Medulla oblongata (tissue), 1 donor: ENCODE measurements around the gene CD2BP2.
A peak's percentile ranks its signal among the peaks of the same experiment; 100 is the strongest.

Source experiments
- DNase-seq: peaks from one replicate; pipeline ENCODE4 v3.0.0-alpha.2; 2015; ENCODE audit errors: extremely low spot score

CD2BP2 gene

GRCh38 chr16:30378236-30379157, 23.4 kb upstream of the CD2BP2 start:
- peak; percentile 99 for DNase-seq

GRCh38 chr16:30377812-30378235, 22.7 kb upstream of the CD2BP2 start:
- DNase-seq = peak; percentile 93

DNA sequence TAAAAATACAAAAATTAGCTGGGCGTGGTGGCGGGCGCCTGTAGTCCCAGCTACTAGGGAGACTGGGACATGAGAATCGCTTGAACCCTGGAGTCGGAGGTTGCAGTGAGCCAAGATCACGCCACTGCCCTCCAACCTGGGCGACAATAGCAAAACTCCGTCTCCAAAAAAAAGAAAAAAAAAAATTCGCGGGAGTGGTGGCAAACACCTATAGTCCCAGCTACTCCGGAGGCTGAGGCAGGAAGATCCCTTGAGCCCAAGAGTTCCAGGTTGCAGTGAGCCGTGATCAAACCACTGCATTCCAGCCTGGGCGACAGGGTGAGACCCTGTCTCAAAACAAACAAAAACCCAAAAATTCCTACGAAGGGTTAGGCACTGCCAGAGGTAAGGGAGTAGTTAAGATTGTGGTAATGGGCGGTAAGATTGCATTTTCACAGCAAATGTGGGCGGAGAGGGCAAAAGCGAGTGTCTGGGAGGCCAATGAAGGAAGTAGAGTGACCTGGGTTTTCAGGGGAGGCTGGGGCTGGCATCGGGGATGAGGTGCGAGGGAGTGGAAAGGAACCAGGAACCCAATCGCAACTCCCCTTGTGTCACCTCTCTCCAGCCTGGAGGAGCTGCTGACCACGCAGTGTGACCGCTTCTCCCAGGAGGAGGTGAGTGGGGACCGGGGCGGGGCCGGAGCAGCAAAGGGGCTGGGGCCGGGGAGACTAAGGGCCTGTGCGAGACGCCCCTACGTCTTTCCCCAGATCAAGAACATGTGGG, 22.1 kb upstream of the CD2BP2 start:
- DNase-seq = no peak

DNA sequence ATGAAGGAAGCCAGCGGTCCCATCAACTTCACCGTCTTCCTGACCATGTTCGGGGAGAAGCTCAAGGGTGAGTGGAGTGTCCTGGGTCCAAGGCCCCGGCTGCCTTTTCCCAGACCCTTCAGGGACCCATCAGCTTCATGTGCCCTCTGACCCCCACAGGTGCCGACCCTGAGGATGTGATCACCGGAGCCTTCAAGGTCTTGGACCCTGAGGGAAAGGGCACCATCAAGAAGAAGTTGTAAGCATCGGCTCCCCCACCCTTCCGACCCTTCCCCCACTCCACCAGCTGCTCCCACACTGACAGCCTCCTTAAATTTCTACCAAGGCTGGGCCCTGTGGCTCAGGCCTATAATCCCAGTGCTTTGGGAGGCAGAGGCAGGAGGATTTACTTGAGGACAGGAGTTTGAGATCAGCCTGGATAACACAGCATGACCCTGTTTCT, 21.4 kb upstream of the CD2BP2 start:
- no peak for DNase-seq

DNA sequence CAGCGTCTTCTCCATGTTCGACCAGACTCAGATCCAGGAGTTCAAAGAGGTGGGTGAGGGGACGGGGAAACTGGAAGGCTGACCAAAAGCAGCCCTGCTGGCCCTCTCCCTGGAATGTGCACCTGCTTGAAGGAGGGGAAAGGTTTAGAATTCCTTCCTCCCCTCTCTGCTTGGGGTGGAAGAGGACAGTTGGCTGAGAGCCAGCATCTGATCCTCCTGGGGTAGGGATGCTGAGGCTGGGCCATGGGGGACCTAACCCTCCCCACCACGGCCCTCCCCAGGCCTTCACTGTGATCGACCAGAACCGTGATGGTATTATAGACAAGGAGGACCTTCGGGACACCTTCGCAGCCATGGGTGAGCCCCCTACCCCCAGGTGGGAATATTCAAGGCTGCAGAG, 20.8 kb upstream of the CD2BP2 start:
- DNase-seq = no peak

- no peak for DNase-seq
These were observed 19.4 kb upstream of the CD2BP2 start, which contains the start of gene MYL11 for GRCh38 chr16:30374538-30374937. MYL11 (plus strand) TSS chr16:30374802; CDS start chr16:30374858, 56 bp downstream.

GRCh38 chr16:30372725-30373124, 17.6 kb upstream of the CD2BP2 start:
- DNase-seq = no peak

- no peak for DNase-seq
These were observed 17.1 kb upstream of the CD2BP2 start for GRCh38 chr16:30372038-30372712.

- DNase-seq = no peak
These were observed 16.2 kb upstream of the CD2BP2 start for GRCh38 chr16:30371248-30371816.

GRCh38 chr16:30370456-30371247, 15.5 kb upstream of the CD2BP2 start, which contains the start of gene TBC1D10B:
TBC1D10B (minus strand) TSS chr16:30370494; CDS start chr16:30370183, 311 bp downstream.
- DNase-seq = peak; percentile 100

- DNase-seq = no peak
These were observed 14.9 kb upstream of the CD2BP2 start for GRCh38 chr16:30369938-30370455.

DNA sequence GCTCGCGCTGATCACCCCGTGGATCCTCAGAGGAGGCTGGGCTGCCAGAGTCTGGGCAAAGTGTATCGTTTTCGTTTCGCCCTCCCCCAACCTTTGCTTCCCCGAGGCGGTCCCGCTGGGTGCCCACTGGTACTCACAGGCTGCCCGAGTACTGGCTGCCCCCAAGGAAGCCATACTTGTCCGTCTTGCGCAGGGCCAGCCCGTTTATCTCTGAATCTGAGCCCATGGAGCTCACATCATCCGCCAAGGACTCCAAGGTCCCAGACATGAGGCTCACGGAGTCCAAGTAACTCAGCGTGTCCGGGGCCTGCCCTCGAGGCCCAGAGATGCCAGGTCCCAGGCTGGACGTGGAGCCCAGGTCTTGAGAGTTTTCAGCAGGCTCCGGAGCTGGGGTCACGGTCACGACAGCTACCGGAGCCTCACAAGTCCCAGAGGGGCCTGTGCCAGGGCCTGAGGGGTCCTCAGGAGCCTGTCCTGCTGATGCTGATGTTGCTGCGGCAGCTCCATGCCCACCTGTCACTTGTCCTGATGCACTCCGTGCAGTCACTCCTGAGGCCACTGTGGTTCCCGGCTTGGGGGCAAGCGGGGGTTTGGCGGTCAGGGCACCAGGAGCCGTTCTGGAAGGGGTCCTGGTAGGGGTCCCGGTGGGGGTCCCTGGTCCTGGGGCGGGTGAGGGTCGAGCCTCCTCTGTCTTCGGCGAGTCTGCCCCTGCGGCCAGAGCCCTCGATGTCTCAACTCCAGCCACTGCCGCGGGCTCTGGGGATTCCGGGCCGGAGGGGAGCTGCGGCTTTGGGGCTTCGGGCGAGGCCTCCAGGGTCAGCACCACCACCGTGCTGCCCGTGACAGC, 14.2 kb upstream of the CD2BP2 start:
- no peak for DNase-seq

DNA sequence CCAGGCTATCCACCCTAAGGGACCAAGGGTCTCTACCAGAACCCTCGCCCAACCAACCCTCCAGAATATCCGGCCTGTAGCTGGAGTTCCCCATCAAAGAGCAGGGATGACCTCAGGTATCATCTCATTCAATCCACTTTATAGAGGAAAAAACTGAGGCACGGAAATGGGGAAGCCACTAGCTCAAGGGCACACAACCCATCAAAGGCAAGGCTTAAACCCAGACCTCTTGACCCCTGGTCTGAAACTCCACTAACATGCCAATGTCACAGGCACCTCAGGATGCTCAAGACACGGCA, 13.6 kb upstream of the CD2BP2 start:
- no peak for DNase-seq

- DNase-seq = no peak
These were observed 13.1 kb upstream of the CD2BP2 start for GRCh38 chr16:30368122-30368791.

- no peak for DNase-seq
These were observed 12.4 kb upstream of the CD2BP2 start for GRCh38 chr16:30367349-30368009.

- DNase-seq = no peak
These were observed 11.4 kb upstream of the CD2BP2 start for GRCh38 chr16:30366511-30366910.

GRCh38 chr16:30365200-30365599, 10.1 kb upstream of the CD2BP2 start:
- no peak for DNase-seq

- DNase-seq = no peak
These were observed 6.1 kb upstream of the CD2BP2 start for GRCh38 chr16:30361180-30361579.

GRCh38 chr16:30359871-30360170, 4.7 kb upstream of the CD2BP2 start:
- DNase-seq = no peak
